HG03558 (cell line): ENCODE data around the gene RPUSD3.

Experiments
- ATAC-seq: cut with Tn5 transposase; IDR thresholded peaks from one replicate; pipeline ENCODE4 v1.9.1; 2021; ENCODE audit warnings: moderate number of reproducible peaks; ENCODE audit not compliant: unreplicated experiment; ENCODE audit errors: extremely low read depth

RPUSD3 gene

DNA sequence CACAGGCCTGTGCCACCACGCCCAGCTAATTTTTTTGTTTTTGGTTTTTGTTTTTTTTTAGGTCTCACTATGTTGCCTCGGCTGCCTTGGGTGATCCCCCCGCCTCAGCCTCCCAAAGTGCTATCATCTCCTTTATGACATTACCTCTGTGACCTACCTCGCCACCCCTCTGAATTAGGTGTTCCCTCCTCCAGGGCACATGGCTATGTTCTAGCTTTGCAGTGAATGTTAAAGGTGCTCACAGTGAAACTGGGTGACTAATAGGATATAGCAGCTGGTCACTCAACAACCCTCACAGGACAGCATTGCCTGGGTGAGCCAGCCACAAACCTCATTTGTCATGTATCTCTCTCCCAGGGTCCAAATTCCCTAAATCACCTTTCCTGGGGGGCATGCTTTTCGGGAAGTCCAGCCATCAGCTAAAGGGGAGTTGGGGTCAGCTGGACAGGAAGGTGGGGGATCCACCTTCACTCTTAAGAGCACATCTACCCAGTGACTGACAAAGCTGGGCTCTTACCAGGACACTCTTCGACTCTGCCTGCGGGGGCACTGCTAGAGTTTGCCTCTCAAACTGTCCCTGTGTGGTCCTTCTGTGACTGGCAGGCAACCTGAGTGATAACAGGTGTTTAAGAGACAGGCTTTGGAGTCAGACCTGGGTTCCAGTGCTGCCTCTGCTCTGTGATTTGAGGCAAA is 35.3 kb downstream of the RPUSD3 start:
- no peak for ATAC-seq

DNA sequence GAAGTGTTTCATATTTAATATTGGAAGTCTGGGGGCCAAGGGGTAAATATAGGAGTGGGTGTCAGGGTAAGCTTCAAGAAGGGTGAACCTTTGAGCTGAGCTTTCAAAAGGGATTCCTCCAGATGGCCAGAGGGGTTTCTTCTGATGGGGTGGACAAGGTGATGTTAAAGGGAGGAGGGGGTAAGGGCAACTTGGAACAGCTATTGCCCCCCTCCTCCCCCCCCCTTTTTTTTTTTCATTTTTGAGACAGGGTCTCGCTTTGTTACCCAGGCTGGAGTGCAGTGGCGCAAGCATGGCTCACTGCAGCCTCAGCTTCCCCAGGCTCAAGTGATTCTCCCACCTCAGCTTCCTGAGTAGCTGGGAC is 35.8 kb downstream of the RPUSD3 start:
- ATAC-seq: no peak

DNA sequence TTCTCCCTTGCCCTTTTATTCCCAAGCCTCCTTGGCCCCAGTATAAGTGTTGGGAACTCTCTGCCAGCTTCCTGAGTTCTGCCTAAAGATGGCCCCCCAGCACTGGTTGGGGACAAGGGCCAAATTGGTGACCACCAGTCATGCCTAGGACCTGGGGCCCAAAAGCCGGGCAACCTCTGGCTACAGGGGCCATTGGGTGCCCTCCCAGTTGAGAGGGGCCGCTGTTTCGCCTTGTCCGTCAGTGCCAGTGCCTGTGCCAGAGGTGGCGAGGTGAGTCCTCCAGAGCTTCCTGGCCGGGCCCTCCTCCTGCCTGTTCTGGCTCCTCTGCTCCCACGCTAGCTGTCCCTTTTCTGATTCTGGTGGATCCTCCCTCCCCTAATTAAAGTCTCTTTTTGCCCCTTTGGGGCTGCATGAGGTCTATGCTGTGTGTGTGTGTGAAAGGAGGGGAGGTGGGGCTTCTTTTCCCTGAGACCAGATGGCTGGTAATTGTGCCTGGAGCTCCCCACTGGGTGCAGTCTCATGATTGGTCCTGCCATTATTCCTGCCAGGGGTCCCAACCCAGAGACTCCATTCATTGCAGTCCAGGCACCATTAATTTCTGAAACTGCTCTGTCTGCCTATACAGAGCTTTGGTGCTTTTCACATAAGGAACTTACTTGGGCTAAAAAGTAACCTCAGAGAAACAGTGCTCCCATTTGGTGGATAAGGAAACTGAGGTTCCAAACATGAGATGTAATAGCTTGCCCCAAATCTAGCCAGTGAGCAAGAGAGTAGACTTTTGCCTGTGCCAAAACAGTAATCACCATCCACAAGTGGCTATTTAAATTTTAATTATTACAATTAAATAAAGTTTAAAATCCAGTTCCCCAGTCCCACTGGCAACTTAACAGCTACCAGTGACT is 36.9 kb downstream of the RPUSD3 start:
- ATAC-seq: no peak

DNA sequence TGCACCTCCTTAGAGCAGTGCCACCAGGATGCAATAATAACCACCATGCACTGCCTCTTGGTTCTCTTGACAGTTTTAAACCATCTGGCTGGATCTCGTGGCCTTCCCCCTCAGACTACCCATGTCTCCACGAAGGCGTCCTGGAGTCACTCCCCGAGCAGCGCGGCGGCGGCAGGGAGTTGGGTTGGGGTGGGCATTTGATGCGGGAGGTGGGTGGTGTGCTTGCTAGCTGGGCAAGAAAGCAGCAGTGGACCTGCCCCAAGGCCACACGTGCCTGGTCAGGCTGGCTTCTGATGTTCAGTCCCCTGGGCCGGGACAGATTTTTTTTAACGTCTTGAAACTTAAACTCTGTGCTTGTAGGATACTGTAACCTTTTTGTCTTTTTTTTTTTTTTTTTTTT is 37.7 kb downstream of the RPUSD3 start:
- no peak for ATAC-seq

DNA sequence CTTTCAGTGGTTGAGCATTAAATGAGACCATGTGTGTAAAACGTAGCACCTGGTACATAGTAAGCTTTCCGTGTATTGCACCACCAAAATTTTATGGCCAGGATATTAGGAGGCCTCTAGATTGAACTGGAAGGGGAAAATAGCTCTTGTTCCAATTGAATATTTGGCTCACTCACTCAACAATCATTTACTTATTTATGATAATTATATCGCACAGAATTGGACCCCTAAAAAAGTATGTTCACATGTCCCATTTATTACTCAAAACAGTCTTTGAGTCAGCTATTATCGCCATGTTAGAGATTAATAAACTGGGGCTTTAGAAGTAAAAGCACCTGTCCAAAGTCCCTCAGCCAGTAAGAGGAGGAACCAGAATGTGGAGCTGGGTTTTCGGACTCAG is 38.8 kb downstream of the RPUSD3 start:
- no peak for ATAC-seq

DNA sequence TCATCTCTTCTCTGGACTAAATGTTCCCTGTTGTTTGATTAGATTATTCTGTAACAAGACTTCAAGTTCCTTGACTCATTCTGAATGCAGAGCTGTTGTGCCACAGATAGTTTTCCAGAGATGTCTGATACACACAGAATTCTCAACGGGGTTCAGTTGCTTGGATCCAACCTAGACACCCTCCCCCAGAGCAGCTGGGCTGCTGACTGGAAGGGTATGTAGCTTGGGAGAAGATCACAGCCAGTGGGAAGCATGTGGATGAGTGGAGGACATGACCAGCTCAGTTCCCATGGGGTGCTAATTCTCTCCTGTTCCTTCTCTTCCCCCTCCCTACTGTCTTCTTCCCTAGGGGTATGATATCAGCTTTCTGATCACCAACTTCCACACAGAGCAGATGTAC is 40.3 kb downstream of the RPUSD3 start:
- no peak for ATAC-seq

DNA sequence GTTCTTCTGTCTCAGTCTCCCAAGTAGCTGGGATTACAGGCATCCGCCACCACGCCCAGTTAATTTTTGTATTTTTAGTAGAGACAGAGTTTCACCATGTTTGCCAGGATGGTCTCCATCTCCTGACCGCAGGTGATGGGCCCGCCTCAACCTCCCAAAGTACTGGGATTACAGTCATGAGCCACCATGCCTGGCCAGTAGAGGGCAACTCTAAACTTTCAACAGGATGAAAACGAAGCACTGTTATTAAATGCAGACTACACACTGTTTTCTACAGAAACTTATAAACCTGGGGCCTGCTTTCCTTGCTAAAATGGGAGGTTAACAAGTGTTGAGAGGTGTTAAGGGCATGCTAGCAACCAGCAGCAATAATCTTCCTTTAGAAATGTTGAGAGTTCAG is 43.3 kb downstream of the RPUSD3 start:
- ATAC-seq: no peak

DNA sequence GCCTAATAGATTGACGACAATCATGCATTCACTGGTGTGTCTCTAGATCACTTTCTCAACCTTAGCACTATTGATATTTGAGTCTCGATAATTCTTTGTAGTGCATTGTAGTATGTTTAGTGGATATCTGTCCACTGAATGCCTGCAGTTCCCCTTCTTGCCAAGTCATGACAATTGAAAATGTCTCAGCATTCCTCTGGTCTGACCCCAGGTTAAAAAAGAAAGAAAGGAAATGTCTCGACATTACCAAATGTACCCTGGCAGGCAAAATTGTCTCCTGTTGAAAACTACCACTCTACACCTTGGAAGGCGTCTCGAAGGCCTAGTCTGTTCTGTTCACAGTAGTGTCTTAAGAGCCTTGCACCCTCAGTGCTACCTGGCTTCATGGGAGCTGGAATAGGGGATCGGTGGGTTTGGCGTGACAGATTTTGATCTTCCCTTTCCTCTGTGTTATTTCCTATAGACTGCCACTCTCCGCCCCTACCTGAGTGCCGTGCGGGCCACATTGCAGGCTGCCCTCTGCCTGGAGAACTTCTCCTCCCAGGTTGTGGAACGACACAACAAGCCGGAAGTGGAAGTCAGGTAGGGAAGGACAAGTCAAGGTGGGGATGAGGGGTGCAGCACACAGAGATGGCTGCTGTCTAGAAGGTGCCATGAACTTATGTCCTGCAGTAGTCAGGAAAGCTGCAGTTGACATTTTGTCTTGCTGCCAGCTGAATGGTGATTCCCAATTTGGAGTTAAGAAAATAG is 46.4 kb downstream of the RPUSD3 start:
- ATAC-seq: no peak

DNA sequence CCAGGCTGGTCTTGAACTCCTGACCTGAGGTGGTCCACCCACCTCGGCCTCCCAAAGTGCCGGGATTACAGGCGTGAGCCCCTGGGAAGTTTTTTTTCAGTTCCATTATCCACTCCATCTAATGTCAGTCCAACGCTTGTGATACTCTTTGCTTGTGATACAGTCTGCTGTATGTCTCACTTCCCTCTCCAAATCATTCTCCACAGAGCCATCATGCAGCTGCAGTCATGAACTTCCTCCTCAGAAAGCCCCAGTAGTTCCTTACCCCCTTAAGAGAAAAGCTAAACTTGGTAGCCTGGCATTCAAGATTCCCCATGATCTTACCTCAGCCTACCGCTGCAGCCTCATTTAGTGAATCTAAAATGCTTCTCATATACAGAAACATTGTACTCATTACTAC is 48.6 kb downstream of the RPUSD3 start:
- ATAC-seq: no peak

DNA sequence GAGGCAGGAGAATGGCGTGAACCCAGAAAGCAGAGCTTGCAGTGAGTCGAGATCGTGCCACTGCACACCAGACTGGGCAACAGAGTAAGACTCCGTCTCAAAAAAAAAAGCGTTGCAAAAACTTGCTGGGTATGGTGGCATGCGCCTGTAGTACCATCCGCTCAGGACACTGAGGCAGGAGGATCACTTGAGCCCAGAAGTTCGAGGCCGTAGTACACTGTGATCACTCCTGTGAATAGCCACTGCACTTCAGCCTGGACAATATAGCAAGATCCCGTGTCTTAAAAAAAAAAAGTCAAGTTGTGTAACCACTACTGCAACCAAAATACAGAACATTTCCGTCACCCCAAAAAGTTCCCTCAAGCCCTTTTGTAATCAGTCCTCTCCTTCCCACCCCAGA is 49.4 kb downstream of the RPUSD3 start:
- no peak for ATAC-seq

DNA sequence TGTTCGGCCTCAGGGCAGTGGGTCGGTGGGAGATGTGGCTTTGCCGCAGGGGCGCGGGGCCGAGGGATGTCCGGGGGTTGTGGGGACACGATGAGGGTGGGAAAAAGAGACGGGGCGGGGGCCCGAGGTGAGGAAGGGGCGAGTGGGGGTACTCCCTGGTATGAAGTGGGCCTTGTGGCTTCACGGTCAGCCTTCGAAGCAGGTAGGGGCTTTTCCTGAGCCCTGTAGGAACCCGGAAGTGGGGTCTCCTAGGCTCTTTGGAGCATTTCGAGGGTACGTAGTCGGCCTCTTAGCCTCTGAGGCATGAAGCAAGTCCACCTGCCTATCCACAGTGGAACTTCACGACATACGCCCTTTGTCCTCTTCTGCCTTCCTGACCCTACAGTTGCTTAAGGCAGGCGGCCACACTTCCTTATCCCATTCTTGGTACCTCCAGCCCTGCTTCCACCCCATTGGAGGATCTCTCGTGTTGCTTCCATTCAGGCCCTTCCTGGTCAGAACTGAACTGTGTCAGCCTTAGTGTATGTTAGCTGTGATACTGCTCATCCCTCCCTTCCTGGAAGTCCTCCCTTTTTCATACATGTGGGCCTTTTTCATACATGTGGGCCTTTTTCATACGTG is 50.5 kb downstream of the RPUSD3 start:
- ATAC-seq: no peak

DNA sequence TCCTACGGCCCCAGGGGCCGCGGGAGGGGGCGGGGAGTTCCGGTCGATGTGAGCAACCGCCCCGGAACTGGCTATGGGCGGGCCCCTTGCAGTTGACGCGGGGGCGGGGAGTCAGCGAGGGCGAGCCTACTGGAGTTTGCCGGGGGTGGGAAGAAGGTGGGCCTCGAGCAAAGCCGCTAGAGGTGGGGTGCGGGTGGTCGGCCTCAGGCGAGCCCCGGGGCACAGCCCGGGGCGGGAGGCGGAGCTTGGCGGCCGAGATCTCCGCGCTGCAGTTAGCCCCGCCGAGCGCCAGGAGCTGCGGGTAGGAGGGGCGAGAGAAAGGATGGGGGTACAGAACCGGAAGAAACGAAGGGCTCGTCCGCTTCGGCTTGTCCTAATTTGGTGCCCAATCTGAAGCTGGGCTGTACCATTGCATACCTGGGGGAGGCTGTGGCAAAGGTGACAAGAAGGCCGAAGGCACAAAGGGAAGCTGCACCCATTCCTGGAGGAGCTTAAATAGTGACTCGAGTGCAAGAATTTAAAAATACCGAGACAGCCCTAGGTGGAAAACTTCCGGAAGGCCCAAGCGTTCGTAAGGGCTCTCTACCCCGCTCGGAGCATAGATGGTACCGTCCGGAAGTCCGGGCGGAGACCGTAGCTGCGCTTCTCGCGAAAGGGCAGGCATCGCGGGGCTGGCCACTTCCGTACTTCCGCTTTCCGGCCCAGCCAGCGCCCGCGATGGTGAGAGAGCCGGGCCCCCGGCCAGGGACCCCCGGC is 51.2 kb downstream of the RPUSD3 start, which contains the start of the genes ARPC4 and TADA3:
TSS of gene ARPC4 (plus strand) at position 678 of the 756 bp plus-strand sequence. CDS start at position 718, 40 bp downstream.
TSS of gene TADA3 (minus strand) at position 69 of the 756 bp plus-strand sequence. CDS start 1,007 bp downstream, outside the sequence.
- ATAC-seq: peak; percentile 57

DNA sequence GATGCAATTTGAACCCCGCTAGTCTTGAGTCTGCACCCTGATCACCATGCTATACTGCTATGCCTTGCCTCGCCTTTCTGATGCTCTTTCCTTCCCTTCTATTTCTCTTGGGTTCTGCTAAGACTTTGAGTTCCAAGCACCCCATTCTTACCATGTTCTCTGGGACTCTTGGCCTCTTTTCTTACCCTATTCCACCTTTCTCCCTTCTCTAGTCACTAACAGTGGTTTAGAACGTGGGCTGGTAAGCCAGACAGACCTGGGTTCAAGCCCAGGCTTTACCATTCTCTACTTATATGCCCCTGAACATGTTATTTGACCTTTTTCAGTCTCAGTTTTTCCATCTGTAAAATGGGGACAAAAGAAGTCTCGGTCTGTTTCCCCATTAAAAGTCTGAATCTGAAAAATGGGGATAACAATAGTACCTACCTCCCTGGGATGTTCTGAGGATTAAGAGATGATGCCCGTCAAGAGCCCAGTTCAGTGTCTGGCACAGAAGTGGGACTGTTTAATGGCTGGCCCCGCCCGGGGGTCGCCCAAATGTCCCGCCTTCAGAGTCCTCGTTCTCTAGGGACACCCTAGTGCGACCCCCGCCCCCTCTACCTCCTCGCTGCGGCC is 51.9 kb downstream of the RPUSD3 start:
- ATAC-seq: no peak

DNA sequence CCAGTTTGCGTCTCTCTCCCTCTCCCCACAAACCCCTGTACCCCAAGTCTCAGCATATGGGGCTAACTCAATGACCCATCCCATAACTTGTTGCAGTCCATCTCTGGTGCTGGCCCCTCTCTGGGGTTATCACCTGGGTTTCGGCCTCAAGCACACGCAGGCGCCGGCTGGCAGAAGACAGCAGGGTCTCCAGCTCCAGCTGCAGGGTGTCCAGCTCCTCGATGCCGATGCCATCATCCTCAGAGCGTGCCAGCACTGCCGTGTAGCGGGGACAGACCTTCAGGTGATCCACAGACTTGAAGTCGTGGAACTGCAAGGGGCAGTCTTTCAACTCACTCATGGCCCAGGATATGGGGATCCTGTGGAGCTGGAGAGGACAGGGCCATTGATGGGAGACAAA is 52.7 kb downstream of the RPUSD3 start:
- ATAC-seq: no peak
